ENCODE data around the gene GOLGA8A.
"Not testable (repeated sequence)": the region's sequence is repeated elsewhere in the genome, so short reads cannot be mapped to it uniquely, and the experiment has no call there.

Gene GOLGA8A, protein sequence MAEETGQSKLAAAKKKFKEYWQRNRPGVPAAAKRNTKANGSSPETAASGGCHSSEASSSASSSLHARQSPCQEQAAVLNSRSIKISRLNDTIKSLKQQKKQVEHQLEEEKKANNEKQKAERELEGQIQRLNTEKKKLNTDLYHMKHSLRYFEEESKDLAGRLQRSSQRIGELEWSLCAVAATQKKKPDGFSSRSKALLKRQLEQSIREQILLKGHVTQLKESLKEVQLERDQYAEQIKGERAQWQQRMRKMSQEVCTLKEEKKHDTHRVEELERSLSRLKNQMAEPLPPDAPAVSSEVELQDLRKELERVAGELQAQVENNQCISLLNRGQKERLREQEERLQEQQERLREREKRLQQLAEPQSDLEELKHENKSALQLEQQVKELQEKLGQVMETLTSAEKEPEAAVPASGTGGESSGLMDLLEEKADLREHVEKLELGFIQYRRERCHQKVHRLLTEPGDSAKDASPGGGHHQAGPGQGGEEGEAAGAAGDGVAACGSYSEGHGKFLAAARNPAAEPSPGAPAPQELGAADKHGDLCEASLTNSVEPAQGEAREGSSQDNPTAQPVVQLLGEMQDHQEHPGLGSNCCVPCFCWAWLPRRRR

DNA sequence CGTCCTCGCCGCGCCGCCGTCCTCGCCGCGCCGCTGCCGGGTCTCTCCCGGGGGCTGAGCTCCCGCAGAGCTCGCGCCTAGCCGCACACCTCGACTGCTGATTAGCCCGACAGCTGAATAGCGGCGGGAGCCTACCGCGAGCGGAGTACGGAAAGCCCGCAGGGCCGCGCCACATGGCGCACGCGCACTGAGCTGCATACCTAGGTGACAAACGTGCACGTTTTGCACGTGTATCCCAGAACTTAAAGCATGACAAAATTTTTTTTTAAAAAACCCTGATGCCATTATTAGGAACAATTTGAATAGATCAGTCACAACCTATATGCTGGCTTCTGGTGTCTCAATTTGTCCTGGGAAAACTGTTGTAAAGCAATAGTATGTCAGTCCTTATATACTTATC, at the start of gene GOLGA8A:
TSS of gene GOLGA8A (minus strand) at position 122 of the 400 bp plus-strand sequence. CDS start 48,117 bp downstream, outside the sequence.
- DNase-seq, result peak; percentile 63

DNA sequence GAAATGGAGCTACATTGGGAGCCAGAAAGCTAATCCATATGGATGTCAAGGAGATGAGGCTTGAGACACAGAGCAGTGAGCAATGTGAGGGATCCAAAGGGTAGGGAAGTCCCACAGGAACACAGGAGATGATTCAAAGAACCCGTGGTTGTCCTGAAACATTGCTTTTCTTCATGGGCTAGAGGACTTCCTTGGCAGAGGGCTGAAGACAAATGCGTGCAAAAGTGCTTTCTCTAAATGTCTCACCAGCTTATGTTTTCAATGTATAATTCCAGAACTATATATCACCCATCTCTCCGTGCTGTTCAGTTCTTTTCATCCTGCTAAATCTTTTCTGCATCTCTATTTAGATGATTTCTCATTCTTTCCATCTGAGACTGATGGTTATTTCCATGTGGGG, 46.0 kb upstream of the GOLGA8A start:
- DNase-seq, result no peak

DNA sequence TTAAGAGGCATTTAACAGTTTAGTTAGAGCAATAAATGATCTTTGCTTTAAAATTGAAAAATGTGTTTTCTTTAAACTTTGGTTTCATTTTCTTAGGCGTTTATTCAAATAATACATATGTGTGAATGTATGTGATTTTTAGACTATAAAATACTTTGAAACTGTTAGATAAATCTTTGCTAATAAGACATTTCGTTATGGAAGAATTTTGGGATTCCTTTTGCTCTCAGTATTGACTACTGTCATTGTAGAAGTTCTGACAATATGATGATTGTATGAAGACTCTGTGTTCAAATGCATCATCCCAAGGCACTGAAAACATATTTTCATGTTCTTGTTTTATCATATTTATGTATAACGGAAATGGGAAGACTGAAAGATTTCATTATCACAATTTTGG, 43.8 kb upstream of the GOLGA8A start:
- no peak for DNase-seq

DNA sequence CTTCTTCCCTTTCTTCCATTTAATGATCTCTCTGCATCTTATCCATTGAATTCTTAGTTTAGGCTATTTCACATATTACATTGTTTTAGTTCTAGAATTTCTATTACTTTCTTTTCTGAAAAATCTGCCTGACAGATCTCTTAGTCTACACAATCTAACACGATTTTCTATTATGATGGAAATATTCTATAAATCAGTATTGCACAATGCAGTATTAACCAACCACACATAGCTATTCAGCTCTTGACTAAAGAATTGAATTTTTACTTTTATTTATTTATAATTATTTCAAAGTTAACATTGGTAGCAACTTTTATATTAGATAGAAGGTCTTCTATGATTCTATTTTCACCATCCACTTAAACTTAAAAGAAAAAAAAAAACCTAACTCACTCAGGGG, 36.2 kb upstream of the GOLGA8A start:
- DNase-seq, result no peak

DNA sequence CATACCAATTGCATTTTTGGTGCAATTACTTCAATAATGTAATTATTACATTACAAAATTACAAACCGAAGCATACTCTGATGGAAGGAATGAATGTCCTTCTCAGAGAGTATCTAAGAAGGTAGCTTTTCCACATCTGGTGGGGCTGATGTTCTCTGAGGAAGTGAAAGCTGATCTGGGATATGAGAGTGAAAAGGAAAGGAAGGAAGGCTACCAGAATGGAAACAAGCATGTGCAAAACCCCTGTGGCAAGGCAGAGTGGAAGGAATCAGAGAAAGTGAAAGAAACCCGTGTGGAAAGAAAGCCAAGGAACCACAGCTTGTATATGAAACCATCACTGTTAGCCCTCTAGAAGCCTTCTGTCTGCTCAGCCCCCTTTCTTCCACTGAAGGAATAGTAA, 35.3 kb upstream of the GOLGA8A start:
- DNase-seq, result no peak

DNA sequence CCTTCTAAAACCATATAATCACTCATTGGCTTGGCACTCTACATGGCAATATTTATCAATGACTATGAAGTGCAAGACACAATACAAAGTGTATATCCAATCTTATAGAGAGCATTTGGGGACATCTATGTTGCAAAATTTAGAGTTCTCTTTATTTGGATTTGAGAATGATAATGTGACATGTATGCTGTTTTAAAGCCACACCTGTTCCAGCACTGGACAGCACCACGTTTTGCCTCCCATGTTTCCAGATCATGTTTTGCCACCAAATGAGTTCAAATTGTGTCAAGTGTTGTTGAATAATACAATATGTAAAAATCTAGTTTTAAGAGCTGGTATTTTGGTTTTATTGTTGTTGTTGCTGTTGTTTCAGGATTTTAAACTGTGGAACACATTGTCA, 33.3 kb upstream of the GOLGA8A start:
- no peak for DNase-seq

DNA sequence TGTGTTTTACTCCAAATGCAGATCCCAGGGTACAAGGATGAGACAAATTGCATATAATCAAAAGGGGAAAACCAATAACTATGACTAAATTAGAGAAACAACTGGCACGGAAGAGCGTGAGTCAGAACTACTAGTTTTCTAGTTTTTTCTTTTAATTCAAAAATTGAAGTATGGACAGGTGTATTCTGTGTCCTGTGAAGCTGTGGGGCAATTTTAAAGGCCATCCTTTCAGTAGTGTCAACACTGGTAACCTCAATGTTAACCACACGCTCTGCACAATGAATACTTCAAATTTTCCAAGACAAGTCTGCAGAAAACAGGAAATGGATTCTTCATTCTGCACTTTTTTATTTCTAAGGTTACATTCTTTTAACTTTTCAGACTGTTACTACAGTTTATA, 32.5 kb upstream of the GOLGA8A start:
- DNase-seq, result no peak

DNA sequence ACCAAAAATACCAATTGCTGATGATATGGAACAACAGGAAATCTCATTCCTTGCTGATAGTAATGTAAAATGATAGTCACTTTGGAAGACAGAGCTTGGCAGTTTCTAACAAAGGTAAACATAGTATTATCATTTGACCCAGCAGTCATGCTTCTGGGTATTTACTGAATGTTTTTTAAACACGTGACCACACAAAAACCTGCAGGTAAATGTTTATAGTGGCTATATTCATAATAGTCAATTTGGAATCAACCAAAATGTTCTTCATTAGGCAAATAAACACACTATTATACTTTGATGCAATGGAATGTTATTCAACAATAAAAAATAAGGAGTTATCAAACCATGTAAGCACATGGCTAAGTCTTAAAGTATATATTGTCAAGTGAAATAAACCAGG, 24.1 kb upstream of the GOLGA8A start:
- DNase-seq, result no peak

DNA sequence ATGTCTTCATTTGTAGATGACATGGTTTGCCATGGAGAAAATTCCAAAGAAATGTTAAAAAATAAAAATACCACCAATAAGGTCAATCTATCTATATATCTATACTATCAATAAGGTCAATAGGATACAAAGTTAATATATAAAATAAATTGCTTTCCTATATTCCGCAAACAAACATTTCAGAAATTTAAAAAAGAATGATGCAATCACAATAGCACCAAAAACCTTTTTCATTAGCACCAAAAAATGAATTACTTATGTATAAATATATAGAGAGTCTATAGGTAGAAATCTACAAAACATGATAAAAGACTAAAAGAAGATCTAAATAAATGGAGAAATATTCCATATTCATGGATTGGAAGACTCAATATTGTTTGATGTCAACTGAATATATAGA, 22.8 kb upstream of the GOLGA8A start:
- no peak for DNase-seq

DNA sequence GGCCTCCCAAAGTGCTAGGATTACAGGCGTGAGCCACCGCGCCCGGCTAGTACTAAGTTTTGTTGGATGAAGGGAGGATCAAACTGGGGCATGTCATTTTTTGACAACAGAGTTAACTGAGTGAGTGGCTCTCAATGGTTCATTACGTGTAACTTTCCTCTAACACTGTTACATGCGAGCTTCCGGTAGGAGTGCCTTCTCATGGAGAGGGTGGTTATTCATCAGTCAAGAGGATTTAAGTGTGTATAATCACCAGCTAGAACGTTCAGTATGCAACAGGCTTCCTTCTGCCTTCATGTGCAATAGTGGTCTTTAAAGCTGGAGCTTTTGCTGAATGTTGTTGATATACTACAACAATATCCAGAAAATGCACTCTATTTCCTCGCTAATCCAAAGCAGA, 19.1 kb upstream of the GOLGA8A start:
- no peak for DNase-seq

DNA sequence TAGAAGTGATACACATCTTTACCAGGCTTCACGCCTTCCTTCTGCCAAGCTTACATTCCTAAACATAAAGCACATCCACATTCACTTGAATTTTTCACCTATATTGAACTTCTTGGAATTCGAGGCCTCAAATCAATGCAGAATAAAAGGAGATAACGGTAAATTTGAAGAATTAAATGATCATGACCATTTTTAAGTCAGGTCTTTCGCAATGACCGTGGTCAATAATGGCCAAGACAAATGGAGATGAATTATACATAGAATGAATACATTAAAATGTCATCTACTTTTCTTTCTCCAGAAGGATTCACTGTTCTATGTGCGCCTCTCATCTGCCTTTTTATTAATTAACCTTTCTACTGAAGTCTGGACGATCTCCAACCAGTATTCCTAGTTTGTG, 5.3 kb upstream of the GOLGA8A start:
- DNase-seq, result no peak

DNA sequence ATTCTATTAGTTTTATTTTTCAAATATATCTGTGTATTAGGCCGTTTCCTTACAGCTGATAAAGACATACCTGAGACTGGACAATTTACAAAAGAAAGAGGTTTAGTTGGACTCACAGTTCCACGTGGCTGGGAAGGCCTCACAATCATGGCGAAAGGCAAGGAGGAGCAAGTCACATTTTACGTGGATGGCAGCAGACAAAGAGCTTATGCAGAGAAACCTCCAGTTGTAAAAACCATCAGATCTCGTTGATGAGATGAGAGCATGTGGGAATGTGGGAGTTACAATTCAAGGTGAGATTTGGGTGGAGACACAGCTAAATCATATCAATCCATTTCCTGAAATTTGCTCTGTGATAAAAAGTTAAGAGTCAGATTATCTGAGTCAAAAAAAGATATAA, 2.3 kb upstream of the GOLGA8A start:
- DNase-seq, result no peak

DNA sequence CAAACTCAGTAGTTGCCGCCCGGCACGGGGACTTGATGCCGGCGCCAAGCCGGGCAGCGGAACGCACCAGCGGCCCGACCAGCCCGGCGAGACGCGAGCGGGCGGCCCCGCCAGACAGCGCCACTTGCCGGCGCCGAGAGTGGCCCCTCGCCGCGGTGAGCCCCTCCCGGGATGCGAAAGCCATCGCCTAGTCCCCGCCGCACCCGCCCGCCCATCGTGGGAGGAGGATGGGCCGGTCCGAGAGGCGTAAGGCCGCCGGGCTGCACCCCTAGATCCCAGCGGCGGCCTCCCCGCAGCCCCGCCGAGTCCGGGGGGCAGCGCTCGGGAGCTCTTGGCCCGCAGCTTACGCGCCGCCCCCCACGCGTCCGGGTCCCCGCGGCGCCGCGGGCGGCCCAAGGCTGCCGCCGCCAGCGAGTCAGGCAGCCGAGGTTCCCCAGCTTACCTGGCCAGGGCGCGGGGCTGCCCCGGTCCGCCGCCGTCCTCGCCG, 609 bp downstream of the GOLGA8A start:
- DNase-seq, result no peak

DNA sequence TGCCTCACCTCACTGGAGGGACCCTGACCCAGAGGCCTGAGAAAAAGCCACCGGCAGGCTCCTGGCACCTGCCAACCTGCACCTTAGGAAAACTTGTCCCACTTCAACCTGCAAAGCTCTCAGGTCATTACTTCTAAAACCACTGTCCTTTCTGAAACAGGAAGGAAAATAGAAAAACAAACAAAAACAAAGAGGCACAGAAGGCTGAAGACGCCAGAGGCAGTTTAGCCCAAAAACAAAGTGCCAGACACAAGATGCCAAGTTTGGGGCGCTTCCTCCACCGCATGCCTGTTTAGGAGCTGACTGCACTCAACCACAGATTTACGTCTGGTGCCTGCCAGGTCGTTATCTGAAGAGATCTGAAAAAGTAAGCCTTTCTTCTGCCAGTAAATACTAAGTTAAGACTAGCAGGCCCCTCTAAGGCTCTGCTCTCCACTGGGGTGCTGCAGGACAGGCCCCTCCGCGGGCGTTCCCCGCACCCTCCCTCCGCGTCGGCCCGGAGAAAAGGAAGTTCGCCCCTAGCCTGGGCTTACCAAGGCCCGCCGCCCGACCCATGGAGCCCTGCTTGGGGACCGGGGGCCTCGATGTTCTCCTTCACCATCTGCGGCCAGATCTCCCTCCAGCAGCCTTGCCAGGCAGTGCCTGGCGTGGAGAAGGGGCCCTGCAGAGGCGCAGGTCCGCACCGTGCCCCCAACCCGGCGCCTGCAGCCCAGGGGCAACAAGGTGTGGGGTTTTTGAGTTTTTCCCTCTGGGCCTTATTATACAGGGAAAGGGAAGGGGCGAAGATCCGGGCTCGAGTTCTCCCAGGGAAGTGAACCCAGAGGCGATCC, 1.3 kb downstream of the GOLGA8A start:
- DNase-seq, result no peak

DNA sequence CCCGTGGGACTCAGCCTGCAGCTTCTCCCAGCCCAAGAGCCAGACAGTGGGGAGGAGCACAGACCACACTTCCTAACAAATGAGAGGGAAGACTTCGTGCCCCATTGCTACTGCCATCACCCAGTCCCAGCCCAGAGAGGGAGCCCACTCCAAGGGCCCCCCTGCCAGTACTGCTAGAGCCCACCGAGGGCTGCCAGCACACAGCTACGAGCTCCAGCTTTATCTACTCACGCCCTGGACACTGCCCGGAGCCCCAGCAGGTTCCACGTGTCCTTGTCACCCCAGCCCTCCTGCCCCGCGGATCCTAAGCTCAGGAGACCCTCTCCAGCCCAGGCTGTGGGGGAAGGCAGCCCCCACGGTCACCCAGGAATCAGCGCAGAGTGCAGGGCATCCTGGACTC, 1.9 kb downstream of the GOLGA8A start:
- no peak for DNase-seq

DNA sequence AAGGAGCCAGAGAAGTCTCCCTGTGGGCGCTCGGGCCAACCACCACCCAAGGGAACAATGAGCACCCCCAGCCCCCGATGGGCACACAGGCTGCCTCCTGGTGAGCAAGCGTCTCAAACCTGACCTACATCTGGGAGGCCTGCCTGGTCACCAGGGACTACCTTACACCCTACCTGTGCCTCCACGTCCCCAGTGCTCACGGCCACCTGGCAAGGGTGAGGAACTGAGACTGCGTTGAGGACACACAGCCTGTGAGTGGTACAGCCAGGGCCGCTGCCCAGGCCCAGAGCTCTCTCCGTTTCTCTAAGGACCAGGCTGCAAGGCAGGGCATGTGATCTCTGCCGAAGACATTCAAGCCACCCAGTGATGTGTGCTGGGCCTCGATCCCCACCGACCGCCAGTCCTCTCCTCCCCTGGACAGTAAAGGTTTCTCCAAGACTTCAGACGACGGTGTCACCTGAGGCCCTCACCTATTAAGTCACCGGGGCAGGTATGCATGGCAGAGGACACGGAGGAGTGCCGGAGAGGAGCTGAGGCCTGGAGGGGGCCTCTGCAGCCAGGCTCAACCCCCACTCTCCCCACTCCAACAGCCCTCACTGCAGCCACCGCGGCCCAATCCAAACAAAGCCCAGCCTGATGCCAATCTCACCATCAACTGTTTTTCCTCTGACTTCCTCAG, 2.8 kb downstream of the GOLGA8A start:
- DNase-seq, result no peak

DNA sequence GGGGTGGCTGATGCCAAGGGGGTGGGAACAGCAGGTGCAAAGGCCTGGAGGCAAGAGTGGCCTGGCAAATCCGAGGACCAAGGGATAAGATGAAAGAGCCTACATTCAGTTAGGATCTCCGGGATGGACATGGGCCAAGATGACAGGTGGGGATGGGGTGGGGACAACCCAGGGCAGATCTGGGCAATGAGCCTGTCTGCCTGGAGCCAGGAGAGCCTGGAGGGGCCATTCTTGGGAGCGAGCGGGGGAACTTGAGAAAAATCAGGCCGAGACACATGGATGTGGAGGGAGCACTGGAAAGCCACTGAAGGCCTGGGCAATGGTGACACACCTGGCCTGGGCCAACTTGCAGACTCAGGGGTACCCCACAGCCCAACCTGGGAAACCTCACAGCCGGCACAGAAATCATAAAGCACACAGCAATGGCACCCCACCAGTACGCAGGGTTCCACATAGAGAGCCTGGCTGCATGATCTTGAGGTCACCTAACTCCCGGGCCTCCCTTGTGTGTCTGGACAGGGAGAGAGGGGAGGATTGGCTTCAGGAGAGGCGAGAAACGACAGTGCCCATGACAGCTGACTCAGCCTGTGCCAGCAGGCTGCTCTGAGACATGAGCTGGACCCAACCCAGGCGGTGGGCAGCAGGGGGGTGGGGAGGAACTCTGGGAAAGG, 3.5 kb downstream of the GOLGA8A start:
- not testable (repeated sequence) for DNase-seq

DNA sequence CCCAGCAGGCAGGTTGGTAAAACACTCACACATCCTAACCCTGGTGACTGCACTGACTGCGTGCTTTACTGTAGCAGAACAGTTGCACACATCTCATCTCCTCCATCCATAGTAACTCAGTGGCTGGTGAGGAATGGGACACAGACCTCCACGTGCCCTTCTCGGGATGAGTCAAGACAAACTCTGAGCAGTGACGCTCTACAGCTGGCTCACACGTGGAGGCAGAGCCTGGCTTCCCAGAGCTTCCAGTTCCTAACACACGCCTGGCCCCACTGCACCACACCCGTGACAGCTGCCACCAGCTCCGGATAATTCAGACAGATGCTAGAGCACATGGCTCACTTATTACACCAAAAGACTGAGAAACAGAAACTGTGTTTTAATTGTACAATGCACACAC, 7.0 kb downstream of the GOLGA8A start:
- not testable (repeated sequence) for DNase-seq

DNA sequence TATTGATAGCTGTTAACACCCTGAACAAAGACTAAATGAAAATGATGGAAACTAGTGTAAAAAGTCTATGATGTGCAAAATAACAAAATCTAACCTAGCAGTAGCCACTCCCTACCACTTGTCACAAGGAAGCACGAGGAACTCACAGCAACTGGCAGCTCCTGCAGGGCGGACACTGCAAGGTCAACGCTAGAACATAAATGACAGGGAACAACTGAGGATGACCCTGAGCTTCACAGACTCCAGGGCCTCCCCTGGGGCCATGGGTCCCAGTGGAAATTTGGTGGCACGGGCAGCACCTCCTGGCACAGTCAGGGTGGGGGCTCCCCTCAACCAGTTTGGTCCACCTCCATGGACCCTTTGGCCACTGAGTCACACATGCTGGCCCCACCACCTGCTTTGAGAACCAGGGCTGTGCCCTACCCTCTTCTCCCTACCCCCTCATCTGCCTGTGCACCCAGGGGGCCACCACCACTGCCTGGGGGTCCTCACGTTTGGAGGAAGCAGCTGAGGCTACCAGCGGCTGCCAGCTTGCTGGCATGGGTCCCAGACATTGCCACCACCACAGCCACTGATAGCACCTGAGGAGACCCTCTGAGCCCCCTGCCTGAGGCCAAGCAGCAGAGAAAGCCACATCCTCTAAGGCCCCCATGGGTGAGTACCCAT, 14.1 kb downstream of the GOLGA8A start:
- not testable (repeated sequence) for DNase-seq

DNA sequence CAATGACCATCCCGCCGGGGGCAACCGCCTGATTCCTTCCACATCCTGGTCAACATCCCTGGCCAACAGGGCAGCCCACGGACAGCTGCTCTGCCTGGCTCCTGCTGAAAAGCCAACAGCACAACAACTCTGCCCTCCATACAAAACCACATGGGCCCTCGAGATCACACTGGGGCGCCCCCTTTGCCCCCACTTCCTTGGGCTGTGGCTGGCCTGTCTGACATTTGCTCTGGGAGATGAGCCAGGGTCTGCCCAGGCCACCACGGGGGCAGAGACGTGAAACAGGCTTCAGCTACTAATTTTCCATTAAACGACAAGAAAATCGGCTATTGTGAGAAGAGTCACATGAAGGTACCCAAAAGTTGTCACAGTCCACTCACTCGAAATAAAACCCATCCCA, 16.7 kb downstream of the GOLGA8A start:
- DNase-seq, result not testable (repeated sequence)

DNA sequence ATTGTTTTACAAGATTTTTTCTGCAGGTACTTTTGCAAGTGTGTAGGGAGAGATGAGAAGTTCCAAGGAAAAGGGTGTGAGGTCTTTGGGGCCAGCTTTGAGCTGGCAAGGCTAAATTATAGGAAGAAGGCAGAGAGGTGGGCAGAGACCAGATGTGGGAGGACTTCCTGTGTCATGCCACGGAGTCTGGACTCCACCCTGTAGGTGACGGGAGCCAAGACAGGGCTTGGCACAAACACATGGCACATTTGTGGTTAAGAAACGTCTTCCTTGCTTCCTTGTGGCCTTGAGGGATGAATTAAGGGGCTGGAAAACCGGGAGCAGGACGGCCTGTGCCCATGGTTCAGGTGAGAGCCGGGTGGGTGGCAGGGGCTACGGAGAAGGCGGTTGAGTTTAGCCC, 19.2 kb downstream of the GOLGA8A start:
- not testable (repeated sequence) for DNase-seq

DNA sequence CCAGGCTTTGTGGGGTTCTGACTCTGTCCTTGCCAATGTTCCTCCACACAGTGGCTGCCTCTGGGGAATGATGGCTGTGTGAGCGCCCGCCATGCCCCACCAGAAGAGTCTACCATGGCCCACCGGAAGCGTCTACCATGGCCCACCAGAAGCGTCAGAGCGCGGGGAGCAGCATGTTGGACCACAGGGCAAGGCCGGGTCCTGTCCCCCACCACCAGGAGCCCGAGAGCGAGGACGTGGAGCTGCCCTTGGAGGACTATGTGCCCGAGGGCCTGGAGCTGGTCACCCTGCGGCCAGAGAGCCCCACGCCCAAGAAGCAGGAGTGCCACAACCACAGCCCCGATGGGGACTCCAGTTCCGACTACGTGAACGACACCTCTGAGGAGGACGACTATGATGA, 28.1 kb downstream of the GOLGA8A start:
- DNase-seq, result not testable (repeated sequence)
